Measurements from ENCODE around the gene OSGIN1.
"Not testable (repeated sequence)": the region's sequence is repeated elsewhere in the genome, so short reads cannot be mapped to it uniquely, and the experiment has no call there.

The OSGIN1 gene

DNA sequence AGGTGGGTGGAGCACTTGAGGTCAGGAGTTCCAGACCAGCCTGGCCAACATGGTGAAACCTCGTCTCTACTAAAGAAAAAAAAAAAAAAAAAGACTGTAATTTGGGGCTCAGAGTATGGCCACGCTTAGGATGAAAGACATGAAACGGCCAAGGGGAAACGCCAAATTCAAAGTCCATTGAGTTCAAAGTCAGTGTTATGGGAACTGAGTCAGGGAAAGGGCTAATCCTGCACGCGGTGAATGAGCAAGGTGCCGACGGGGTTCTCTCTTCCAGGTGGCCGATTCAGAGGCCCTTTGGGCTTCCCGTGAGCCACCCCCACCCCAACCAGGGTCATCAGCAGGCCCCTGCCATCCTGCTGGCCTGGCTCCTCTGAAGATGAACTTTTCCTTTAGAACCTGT lies 7.5 kb upstream of the OSGIN1 start:
- no peak overlapping the region for H3K4me3 ChIP-seq (ENCODE audit: low read depth in 1 of 2, low read length in 2 of 2)
- no peaks in the 10 kb centered on the region for H3K4me1 ChIP-seq (ENCODE audit: insufficient read depth, low read length)
- H3K36me3 ChIP-seq (ENCODE audit: insufficient read depth, low read length): no peaks in the 10 kb centered on the region
- H3K9ac ChIP-seq (ENCODE audit: low read length): no peak overlapping the region
- no peaks in the 10 kb centered on the region for H3K9me3 ChIP-seq (ENCODE audit: low read length)
- H3K27ac ChIP-seq (ENCODE audit: low read depth, low read length): no peak overlapping the region
- no peaks in the 10 kb centered on the region for H3K27me3 ChIP-seq (ENCODE audit: control insufficient read depth in 1 of 2, insufficient read depth in 2 of 2, low read length in 2 of 2)

DNA sequence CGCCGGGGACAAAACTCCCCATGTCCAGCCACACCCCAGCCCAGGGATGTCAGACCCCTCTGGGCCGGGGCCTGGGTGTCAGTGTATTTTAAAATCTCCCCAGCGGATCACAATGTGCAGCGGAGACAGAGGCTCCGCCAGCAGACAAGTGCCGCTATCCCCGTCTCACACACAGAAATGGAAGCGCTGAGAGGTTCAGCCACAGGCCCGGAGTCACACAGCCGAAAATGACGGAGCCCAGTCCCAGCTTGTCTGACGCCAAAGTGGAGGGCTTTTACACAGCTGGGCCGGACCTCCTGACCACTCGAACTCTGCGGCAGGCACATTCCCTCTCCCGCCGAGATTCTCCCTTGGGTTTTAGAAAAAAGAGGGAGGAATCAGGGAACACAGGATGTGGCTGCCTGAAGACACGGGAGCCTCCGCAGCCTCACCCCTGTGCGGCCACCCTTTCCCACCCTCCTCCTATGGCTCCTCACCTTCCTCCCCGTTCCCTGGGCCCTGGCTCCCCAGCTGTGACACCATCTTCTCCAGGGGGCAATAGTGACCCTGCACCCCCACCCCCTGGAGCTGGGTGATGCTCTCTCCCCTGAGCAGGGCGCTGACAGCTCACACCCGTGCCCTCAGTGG lies 6.8 kb upstream of the OSGIN1 start:
- Histone ChIP-seq H3K27me3 (ENCODE audit: control insufficient read depth in 1 of 2, insufficient read depth in 2 of 2, low read length in 2 of 2) (no peaks in the 10 kb centered on the region), H3K9ac (ENCODE audit: low read length) (no peak overlapping the region), H3K4me1 (ENCODE audit: insufficient read depth, low read length) (no peaks in the 10 kb centered on the region), H3K9me3 (ENCODE audit: low read length) (no peaks in the 10 kb centered on the region), H3K27ac (ENCODE audit: low read depth, low read length) (no peak overlapping the region), H3K36me3 (ENCODE audit: insufficient read depth, low read length) (no peaks in the 10 kb centered on the region), H3K4me3 (ENCODE audit: low read depth in 1 of 2, low read length in 2 of 2) (no peak overlapping the region)

DNA sequence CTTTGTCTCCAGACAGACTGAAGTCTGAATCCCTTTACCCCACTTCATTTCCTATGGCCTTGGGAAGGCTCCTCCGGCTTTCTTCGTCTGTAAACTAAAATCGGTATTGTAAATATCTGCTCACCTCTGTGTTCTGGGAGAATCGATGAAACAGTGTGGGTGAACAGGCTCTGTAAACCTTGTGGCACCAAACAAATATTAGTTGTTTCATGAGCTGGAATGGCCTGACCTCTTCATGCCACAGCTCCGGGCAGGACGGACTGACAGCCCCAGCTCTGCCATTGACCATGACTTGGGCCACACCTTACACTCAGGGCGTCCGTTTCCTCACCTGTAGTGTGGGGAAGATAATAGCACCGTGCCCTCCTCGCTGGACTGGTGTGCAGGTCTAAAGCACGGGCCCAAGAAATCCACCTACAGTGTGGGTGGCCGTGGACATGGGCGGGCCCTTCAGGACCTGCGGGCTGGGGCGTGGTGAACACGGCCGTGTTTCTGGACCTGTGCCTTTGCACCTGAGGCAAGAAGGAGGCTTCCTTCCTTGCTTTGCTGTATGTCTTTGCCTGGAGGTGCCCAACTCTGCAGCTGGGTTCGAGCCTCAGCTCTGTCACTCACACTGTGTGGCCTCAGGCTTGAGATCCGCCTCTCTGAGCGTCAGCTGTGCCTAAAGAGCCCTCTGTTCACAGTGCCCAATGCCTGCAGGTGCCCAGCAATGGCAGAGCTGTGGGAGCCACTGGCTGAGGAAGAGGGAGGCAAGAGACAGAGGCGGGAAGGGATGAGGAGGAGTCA lies 6.1 kb upstream of the OSGIN1 start:
- Histone ChIP-seq H3K9me3 (ENCODE audit: low read length) (no peaks in the 10 kb centered on the region), H3K27me3 (ENCODE audit: control insufficient read depth in 1 of 2, insufficient read depth in 2 of 2, low read length in 2 of 2) (no peaks in the 10 kb centered on the region), H3K27ac (ENCODE audit: low read depth, low read length) (no peak overlapping the region), H3K9ac (ENCODE audit: low read length) (no peak overlapping the region), H3K4me3 (ENCODE audit: low read depth in 1 of 2, low read length in 2 of 2) (no peak overlapping the region), H3K36me3 (ENCODE audit: insufficient read depth, low read length) (no peaks in the 10 kb centered on the region), H3K4me1 (ENCODE audit: insufficient read depth, low read length) (no peaks in the 10 kb centered on the region)

DNA sequence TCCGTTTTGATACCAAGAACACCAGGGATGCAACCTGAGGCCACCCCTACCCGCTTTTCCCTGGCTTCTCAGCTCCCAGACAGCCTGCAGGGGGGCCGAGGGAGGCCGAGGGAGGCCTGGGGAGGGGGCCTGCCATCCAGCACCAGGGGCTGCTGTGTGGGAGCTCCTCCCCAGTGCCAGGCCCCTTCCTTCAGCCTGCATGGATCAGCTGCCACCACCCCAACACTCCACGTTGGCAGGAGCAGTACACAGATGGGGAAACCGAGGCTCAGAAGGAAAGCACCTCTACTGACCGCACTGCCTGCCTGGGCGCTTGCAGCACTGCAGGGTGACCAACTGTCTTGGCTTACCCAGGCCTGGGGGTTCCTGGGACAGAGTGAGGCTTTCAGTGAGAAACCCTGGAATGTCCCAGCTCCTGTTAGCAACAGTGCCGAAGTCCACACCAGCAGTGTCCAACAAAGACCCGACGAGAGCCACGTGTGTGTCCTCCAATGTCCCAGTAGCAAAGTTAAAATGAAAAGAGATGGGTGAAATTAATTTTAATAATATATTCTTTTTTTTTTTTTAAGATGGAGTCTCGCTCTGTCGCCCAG lies 5.3 kb upstream of the OSGIN1 start:
- Histone ChIP-seq H3K4me3 (ENCODE audit: low read depth in 1 of 2, low read length in 2 of 2) (no peak overlapping the region), H3K9me3 (ENCODE audit: low read length) (no peaks in the 10 kb centered on the region), H3K27me3 (ENCODE audit: control insufficient read depth in 1 of 2, insufficient read depth in 2 of 2, low read length in 2 of 2) (no peaks in the 10 kb centered on the region), H3K27ac (ENCODE audit: low read depth, low read length) (no peak overlapping the region), H3K36me3 (ENCODE audit: insufficient read depth, low read length) (no peaks in the 10 kb centered on the region), H3K4me1 (ENCODE audit: insufficient read depth, low read length) (peaks cover 6% of the 10 kb centered on the region), H3K9ac (ENCODE audit: low read length) (no peak overlapping the region)

DNA sequence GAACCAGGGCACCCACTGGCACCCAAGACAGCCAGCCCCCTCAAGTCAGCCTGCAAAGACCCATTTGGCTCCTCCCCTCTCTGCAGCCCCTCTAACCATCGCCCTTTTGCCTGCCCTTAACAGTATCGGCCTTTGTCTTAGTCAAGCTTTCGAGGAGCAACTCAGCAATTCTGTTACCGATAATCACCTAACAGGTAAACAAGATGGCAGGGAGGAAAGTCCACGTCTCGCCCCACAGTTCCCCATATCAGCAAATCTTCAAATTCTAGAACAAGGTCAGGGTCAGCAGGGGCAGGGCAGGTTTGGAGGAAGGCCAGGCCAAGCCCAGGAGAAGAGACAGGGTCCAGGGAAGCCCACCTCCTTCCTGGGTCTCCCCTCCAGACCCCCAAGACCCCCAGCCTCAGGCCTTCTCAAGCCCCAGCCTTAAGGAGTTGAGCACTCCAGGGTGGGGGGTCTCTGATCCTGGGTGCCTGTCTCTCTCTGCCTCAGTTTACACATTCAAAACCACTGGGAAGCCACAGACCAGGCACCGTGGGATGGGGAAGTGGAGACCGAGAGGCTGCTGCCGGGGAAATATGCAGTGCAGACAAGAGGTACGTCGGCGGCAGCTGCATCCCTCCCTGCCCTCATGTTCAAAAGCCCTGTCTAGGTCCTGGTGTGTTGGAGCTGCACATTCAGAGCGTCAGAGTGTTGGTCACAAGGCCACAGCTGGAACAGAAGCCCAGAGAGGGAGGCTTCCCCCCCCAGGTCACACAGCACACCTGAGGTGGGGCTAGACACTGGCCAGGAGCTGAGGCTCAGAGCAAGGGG lies 3.9 kb upstream of the OSGIN1 start:
- Histone ChIP-seq H3K9me3 (ENCODE audit: low read length) (no peaks in the 10 kb centered on the region), H3K27ac (ENCODE audit: low read depth, low read length) (no peak overlapping the region), H3K27me3 (ENCODE audit: control insufficient read depth in 1 of 2, insufficient read depth in 2 of 2, low read length in 2 of 2) (no peaks in the 10 kb centered on the region), H3K36me3 (ENCODE audit: insufficient read depth, low read length) (no peaks in the 10 kb centered on the region), H3K9ac (ENCODE audit: low read length) (no peak overlapping the region), H3K4me1 (ENCODE audit: insufficient read depth, low read length) (peaks cover 17% of the 10 kb centered on the region), H3K4me3 (ENCODE audit: low read depth in 1 of 2, low read length in 2 of 2) (no peak overlapping the region)

DNA sequence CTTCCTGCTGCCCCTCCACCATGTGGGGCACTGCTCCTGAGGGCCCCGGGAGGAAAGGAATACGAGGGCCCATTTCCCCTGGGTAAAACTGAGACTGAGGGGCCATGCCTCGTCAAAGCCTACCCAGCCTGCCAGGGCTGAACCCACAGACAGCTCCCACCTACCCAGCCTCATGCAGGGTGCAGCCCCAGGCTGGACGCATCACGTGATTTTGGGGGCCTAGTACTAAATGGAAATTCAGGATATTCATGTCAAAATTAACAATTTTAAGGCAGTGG lies 3.4 kb upstream of the OSGIN1 start:
- no peak overlapping the region for H3K27ac ChIP-seq (ENCODE audit: low read depth, low read length)
- H3K36me3 ChIP-seq (ENCODE audit: insufficient read depth, low read length): no peaks in the 10 kb centered on the region
- H3K9me3 ChIP-seq (ENCODE audit: low read length): no peaks in the 10 kb centered on the region
- no peak overlapping the region for H3K9ac ChIP-seq (ENCODE audit: low read length)
- no peaks in the 10 kb centered on the region for H3K27me3 ChIP-seq (ENCODE audit: control insufficient read depth in 1 of 2, insufficient read depth in 2 of 2, low read length in 2 of 2)
- no peak overlapping the region for H3K4me3 ChIP-seq (ENCODE audit: low read depth in 1 of 2, low read length in 2 of 2)
- peaks cover 22% of the 10 kb centered on the region for H3K4me1 ChIP-seq (ENCODE audit: insufficient read depth, low read length)

DNA sequence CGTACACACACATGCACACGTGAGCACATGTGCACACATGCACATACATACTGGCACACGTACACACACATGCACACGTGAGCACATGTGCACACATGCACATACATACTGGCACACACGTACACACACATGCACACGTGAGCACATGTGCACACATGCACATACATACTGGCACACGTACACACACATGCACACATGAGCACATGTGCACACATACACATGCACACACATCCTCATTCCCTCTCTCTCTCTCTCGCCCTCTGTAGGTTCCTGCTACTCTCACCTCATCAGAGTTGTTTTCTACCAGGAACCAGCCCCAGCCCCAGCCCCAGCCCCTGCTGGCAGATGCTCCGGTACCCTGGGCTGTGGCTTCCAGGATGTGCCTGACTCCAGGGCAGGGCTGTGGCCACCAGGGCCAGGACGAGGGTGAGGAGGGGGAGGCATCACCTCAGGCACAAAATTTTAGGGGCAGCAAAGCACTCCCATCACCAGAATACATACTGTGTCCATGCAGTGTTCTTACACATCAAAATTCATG lies 2.1 kb upstream of the OSGIN1 start:
- H3K4me1 ChIP-seq (ENCODE audit: insufficient read depth, low read length): peaks cover 27% of the 10 kb centered on the region
- not testable (repeated sequence) for H3K27me3 ChIP-seq (ENCODE audit: control insufficient read depth in 1 of 2, insufficient read depth in 2 of 2, low read length in 2 of 2); H3K27ac ChIP-seq (ENCODE audit: low read depth, low read length); H3K4me3 ChIP-seq (ENCODE audit: low read depth in 1 of 2, low read length in 2 of 2); H3K36me3 ChIP-seq (ENCODE audit: insufficient read depth, low read length); H3K9ac ChIP-seq (ENCODE audit: low read length); H3K9me3 ChIP-seq (ENCODE audit: low read length)

DNA sequence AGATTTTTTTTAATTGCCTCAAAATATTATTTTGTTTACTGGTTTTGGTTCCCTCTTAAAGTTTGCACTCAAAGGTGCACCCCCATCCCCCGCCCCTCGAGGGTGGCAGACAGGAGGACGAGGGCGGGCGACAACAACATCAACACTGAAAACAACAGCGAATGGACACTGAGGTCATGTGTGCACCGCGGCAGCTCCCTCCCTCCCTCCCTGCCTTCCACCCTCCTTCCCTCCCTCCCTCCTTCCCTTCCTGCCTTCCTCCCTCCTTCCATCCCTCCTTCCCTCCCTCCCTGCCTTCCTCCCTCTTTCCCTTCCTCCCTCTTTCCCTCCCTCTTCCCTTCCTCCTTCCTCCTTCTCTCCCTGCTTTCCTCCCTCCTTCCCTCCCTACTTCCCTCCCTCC lies 1.5 kb upstream of the OSGIN1 start:
- no peaks in the 10 kb centered on the region for H3K9me3 ChIP-seq (ENCODE audit: low read length)
- peaks cover 27% of the 10 kb centered on the region for H3K4me1 ChIP-seq (ENCODE audit: insufficient read depth, low read length)
- H3K27me3 ChIP-seq (ENCODE audit: control insufficient read depth in 1 of 2, insufficient read depth in 2 of 2, low read length in 2 of 2): no peaks in the 10 kb centered on the region
- H3K9ac ChIP-seq (ENCODE audit: low read length): no peak overlapping the region
- no peaks in the 10 kb centered on the region for H3K36me3 ChIP-seq (ENCODE audit: insufficient read depth, low read length)
- H3K4me3 ChIP-seq (ENCODE audit: low read depth in 1 of 2, low read length in 2 of 2): no peak overlapping the region
- no peak overlapping the region for H3K27ac ChIP-seq (ENCODE audit: low read depth, low read length)

DNA sequence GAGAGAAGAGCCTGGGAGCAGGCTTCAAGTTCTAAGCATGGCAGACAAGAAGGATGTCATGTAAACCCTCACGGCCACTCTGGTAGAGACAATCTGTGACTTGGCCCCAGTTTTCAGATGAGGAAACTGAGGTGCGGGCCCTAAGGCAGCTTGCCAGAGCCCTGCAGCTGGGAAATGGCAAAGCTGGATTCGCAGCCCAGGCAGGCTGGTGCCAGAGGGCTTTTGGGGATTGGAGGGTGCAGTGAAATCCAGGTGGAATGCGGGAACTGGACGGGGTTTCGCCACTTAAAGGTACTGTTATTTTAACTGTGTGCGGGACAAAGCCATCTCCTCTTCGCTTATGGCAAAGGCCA lies 477 bp upstream of the OSGIN1 start:
- no peaks in the 10 kb centered on the region for H3K9me3 ChIP-seq (ENCODE audit: low read length)
- no peaks in the 10 kb centered on the region for H3K27me3 ChIP-seq (ENCODE audit: control insufficient read depth in 1 of 2, insufficient read depth in 2 of 2, low read length in 2 of 2)
- peaks cover 27% of the 10 kb centered on the region for H3K4me1 ChIP-seq (ENCODE audit: insufficient read depth, low read length)
- H3K27ac ChIP-seq (ENCODE audit: low read depth, low read length): peak overlapping the region; percentile 70
- peak overlapping the region; percentile 38 to 78 for H3K4me3 ChIP-seq (ENCODE audit: low read depth in 1 of 2, low read length in 2 of 2)
- no peaks in the 10 kb centered on the region for H3K36me3 ChIP-seq (ENCODE audit: insufficient read depth, low read length)
- H3K9ac ChIP-seq (ENCODE audit: low read length): no peak overlapping the region

DNA sequence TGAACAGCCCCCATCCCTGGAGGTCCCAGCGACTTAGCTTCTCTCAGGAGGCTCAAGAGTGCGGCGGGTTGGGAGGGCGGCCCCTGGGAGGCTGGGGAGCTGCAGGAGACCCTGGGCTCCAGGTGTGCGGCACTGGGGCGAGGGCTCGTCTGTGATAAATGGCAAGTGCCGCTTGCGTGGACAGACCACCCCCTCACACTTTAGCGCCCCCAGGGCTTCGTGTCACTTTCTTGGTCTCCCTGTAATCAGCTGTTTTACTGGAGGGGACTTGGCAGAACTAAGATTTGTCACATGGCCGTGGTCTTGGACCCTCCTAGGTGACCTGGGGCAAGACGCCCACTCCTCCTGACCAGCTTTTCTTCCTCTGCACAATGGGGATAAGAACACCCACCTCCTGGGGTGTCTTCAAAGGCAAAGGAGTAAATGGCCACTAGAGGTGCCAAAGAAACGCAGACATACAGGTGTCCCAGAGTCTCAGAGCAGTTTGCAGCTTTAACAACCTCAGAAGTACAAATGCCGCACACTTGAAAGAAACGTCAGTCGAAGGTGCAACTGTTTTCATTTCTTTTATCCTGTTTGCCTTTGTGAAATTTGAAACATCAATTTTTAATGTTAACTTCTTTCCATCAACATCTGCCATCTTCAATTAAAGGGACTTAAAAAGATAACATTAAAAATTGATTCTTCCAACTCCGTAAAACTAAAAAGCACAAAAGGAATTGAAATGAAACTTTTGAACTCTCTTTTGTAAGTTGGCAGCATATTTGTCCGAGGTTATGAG lies 946 bp downstream of the OSGIN1 start:
- Histone ChIP-seq H3K4me3 (ENCODE audit: low read depth in 1 of 2, low read length in 2 of 2) (peak overlapping the region; percentile 38 to 78), H3K4me1 (ENCODE audit: insufficient read depth, low read length) (peaks cover 27% of the 10 kb centered on the region), H3K36me3 (ENCODE audit: insufficient read depth, low read length) (peaks cover 10% of the 10 kb centered on the region), H3K27me3 (ENCODE audit: control insufficient read depth in 1 of 2, insufficient read depth in 2 of 2, low read length in 2 of 2) (no peaks in the 10 kb centered on the region), H3K9me3 (ENCODE audit: low read length) (no peaks in the 10 kb centered on the region), H3K9ac (ENCODE audit: low read length) (no peak overlapping the region), H3K27ac (ENCODE audit: low read depth, low read length) (peak overlapping the region; percentile 70)

DNA sequence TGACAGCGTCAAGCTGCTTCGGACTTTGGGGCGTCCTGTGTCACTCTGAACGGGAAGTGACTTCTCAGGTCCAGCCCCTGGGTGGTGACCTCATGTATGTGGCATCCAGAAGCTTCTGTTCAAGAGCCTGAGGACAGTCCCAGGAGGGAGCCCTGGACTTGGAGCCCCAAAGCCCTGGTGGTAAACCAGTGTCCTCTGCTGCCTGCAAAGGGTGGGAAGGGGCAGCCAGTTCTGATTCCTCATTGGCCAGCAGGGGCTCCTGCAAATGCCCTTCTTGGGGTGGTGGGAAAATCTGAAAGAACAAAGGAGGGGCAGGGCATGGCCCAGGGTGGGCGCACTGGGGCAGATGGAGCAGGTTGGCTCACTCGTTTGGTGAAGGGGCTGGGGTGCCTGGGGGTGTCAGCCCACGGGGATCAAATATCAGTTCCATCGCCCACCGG lies 1.6 kb downstream of the OSGIN1 start:
- Histone ChIP-seq H3K9me3 (ENCODE audit: low read length) (no peaks in the 10 kb centered on the region), H3K27me3 (ENCODE audit: control insufficient read depth in 1 of 2, insufficient read depth in 2 of 2, low read length in 2 of 2) (no peaks in the 10 kb centered on the region), H3K9ac (ENCODE audit: low read length) (no peak overlapping the region), H3K27ac (ENCODE audit: low read depth, low read length) (no peak overlapping the region), H3K36me3 (ENCODE audit: insufficient read depth, low read length) (peaks cover 16% of the 10 kb centered on the region), H3K4me3 (ENCODE audit: low read depth in 1 of 2, low read length in 2 of 2) (no peak overlapping the region), H3K4me1 (ENCODE audit: insufficient read depth, low read length) (peaks cover 27% of the 10 kb centered on the region)
